ENCODE results near the gene MON2. TPM values are rescaled to one million over a fixed set of nuclear protein-coding genes. Genes with fewer than 3 reads are reported as not detected.

MON2 gene
- total and polyA plus RNA-seq, 8 donors: 3.1 to 191 (median 55.3) TPM

DNA sequence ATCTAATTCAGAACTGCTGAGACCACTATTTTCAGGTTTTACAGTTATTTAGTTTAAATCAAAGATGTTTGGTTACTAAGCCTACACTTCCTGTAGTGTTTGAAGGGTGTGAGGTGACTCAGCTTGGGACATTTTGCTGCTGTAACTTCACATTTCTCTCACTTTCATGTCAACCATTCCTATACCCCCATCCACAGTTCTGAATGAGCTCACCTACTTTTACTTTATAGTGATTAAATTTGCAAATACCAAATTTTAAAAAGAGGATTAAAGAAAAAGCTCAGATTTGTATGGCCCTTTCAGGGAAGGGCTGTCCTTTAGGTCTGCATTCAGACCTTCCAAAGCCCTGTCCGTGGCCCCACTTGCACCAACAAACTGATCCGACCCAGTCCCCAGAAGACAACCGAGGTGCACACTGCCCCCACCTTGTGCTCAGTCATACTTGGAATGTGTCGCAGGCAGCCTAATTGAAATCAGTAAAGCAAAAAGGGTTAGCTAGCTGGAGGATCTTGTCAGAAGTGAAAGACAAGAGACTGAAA is 174.4 kb downstream of the MON2 start:
- Histone ChIP-seq H3K27ac (peak overlapping the region in 1 of 5 donors; percentile 10), H3K36me3 (no peaks in the 10 kb centered on the region), H3K9me3 (no peaks in the 10 kb centered on the region), H3K27me3 (no peaks in the 10 kb centered on the region), H3K4me3 (no peak overlapping the region), H3K4me1 (peaks cover 3 to 10% (median 6%) of the 10 kb centered on the region in 4 donors)
- DNase-seq: no peak
- TF ChIP-seq POLR2AphosphoS5 (IDR thresholded peaks at IDR 0.05) (no peak), EP300 (IDR thresholded peaks at IDR 0.05) (no peak), POLR2A (IDR thresholded peaks at IDR 0.05) (no peak)
- TF ChIP-seq, protein P1, sequence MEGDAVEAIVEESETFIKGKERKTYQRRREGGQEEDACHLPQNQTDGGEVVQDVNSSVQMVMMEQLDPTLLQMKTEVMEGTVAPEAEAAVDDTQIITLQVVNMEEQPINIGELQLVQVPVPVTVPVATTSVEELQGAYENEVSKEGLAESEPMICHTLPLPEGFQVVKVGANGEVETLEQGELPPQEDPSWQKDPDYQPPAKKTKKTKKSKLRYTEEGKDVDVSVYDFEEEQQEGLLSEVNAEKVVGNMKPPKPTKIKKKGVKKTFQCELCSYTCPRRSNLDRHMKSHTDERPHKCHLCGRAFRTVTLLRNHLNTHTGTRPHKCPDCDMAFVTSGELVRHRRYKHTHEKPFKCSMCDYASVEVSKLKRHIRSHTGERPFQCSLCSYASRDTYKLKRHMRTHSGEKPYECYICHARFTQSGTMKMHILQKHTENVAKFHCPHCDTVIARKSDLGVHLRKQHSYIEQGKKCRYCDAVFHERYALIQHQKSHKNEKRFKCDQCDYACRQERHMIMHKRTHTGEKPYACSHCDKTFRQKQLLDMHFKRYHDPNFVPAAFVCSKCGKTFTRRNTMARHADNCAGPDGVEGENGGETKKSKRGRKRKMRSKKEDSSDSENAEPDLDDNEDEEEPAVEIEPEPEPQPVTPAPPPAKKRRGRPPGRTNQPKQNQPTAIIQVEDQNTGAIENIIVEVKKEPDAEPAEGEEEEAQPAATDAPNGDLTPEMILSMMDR (IDR thresholded peaks at IDR 0.05): no peak
- intact Hi-C loops (cut with DNase I; ENCODE audit: low total_unique reads): no loop called here
- WGBS, 5 donors: 65 to 78% (median 73%) methylated on average over 4 of the region's 4 CpGs

DNA sequence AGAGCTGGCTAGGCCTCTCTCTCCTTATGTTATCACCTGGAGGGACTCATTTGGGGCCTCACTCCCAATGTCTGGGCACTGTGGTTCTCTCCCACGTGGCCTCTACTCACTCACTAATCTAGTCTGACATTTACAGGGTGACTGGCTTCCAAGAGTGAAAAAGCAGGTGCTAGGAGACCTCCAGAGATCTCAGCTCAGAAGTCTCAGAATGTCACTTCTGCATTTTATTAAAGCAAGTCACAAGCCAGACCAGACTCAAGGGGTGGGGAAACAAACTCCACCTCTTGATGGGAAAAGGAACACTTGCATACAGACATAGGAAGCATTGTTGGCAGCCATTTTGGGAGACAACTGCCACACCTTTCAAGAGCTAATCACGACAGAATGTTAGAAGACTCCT is 175.9 kb downstream of the MON2 start:
- peaks cover 0 to 4% (median 0%) of the 10 kb centered on the region in 4 donors for H3K36me3 ChIP-seq
- no peak overlapping the region for H3K27ac ChIP-seq
- H3K9me3 ChIP-seq: no peaks in the 10 kb centered on the region
- no peak for DNase-seq
- peaks cover 3 to 10% (median 6%) of the 10 kb centered on the region in 4 donors for H3K4me1 ChIP-seq
- TF ChIP-seq EP300 (IDR thresholded peaks at IDR 0.05) (no peak), POLR2A (IDR thresholded peaks at IDR 0.05) (no peak), POLR2AphosphoS5 (IDR thresholded peaks at IDR 0.05) (no peak)
- TF ChIP-seq, protein P1 (IDR thresholded peaks at IDR 0.05): no peak
- H3K4me3 ChIP-seq: no peak overlapping the region
- H3K27me3 ChIP-seq: no peaks in the 10 kb centered on the region
- intact Hi-C loops (cut with DNase I; ENCODE audit: low total_unique reads): no loop called here
- WGBS, 5 donors: 71 to 84% (median 77%) methylated on average over 2 of the region's 2 CpGs

DNA sequence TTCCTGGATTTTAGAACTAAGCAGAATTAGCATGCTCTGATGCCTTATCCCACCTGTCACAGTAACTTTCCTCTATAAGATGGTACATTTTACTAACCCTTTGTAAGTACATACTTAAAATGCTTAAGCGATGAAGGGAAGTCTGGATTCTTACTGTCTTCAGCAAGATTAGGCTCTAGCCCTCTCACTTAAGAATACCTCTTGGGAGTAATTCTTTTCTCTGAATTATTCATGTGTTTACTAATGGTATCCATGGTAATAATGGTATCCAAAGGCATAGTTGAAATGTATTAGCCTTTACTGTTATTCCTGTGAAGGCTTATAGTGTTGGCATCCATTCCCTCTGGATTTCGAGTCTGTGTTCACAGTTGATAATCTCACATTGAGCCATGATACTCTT is 176.9 kb downstream of the MON2 start:
- Histone ChIP-seq H3K36me3 (peaks cover 0 to 8% (median 2%) of the 10 kb centered on the region in 4 donors), H3K4me1 (peaks cover 3 to 10% (median 6%) of the 10 kb centered on the region in 4 donors), H3K4me3 (no peak overlapping the region), H3K27ac (no peak overlapping the region), H3K9me3 (no peaks in the 10 kb centered on the region), H3K27me3 (no peaks in the 10 kb centered on the region)
- intact Hi-C loops (cut with DNase I; ENCODE audit: low total_unique reads): no loop called here
- WGBS, 5 donors: 77 to 93% (median 87%) methylated on average over 2 of the region's 2 CpGs
- no peak for DNase-seq
- TF ChIP-seq, protein P1 (IDR thresholded peaks at IDR 0.05): no peak
- no peak for TF ChIP-seq POLR2AphosphoS5 (IDR thresholded peaks at IDR 0.05)
- no peak for TF ChIP-seq POLR2A (IDR thresholded peaks at IDR 0.05)
- no peak for TF ChIP-seq EP300 (IDR thresholded peaks at IDR 0.05)

DNA sequence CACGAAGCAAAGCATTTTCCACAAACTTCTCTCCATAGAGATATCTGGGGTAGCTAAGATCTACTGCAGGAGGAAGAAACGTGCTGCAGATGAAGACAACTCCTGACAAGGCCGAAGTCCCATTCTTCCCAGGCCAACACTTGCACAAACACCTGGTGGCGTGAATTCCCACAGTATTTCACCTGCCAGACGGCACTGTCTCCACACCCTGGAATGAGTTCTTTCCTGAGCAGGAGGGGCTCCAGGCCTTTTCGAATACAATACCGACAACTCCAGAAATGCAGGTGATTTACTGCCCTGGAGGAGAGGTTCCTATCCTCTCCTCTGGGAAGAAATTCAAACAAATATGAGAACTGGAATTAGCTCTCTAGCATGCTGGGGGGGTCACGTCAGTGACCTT is 179.9 kb downstream of the MON2 start:
- Histone ChIP-seq H3K4me3 (no peak overlapping the region), H3K9me3 (no peaks in the 10 kb centered on the region), H3K36me3 (peaks cover 0 to 8% (median 3%) of the 10 kb centered on the region in 4 donors), H3K27ac (no peak overlapping the region), H3K4me1 (no peaks in the 10 kb centered on the region), H3K27me3 (no peaks in the 10 kb centered on the region)
- TF ChIP-seq, protein P1 (IDR thresholded peaks at IDR 0.05): no peak
- TF ChIP-seq POLR2A (IDR thresholded peaks at IDR 0.05): no peak
- no peak for TF ChIP-seq EP300 (IDR thresholded peaks at IDR 0.05)
- no peak for TF ChIP-seq POLR2AphosphoS5 (IDR thresholded peaks at IDR 0.05)
- intact Hi-C loops (cut with DNase I; ENCODE audit: low total_unique reads): no loop called here
- DNase-seq: no peak
- WGBS, 5 donors: 95 to 96% (median 95%) methylated on average over 8 of the region's 8 CpGs

Measured in stomach (tissue), 9 donors.